Body of pancreas (tissue), 4 donors: Measurements from ENCODE around the gene PRMT7.

Source experiments
- CTCF ChIP-seq, 7 experiments: fragments of 450-650 bp in 4 of 7; fragments of 200-600 bp in 3 of 7; sonication (generic) in 3 of 7; IDR thresholded peaks; one replicate each; pipeline ENCODE4 v1.5.1; 2016 to 2019; ENCODE audit warnings: antibody characterized with exemption in 7 of 7
- POLR2A ChIP-seq, 3 donors: fragments of 450-650 bp; IDR thresholded peaks; one replicate each; pipeline ENCODE4 v1.6.1; 2016; ENCODE audit warnings: antibody characterized with exemption in 3 of 3, mild to moderate bottlenecking in 2 of 3

- TF ChIP-seq CTCF (IDR thresholded peaks at IDR 0.05) (no peak), POLR2A (IDR thresholded peaks at IDR 0.05) (no peak)
Measured at GRCh38 chr16:68374246-68374805, 63.5 kb downstream of the PRMT7 start.
